ENCODE data around the gene GPHN.

DNA sequence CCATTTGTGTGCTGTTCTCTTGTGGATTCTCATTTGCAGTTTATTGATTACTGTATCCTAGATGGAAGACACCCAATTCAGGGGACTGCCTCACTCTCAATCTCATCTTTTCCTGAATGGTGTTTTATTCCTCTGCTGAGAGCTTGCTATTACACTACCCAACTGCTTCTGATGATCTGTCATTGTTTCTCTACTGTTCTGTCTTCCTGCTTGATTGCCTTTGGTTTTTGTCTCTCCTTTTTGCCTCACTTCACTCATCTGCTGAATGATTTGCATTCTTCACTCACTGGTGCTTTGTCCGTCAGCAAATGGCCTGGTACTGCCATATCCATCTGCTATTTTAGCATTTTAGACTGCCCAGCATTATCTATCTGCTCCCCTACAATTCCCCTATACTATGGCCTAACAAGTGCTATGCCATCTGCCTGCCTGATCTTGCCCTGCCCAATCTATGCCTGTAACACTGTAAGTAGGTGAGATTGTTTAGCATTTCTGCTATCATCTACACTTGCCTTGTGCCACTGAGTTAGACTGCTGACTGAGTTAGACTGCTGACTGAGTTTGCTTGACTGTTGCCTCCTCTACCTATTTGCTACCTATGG is 335.1 kb downstream of the GPHN start:
- no peak for TF ChIP-seq POLR2A (IDR thresholded peaks at IDR 0.05; ENCODE audit: low read depth, low read length)
- no peak for TF ChIP-seq TAF1 (IDR thresholded peaks at IDR 0.05; ENCODE audit: borderline replicate concordance, low read depth, low read length)
